Transverse colon (tissue), 4 donors: ENCODE measurements around the gene COTL1. TPM values are rescaled to one million over a fixed set of nuclear protein-coding genes. Genes with fewer than 3 reads are reported as not detected.

Experiments used
- DNase-seq: peaks from one replicate; pipeline ENCODE4 v3.0.0-alpha.2; 2019
- H3K27ac ChIP-seq, 4 donors: fragments of 200-600 bp; sonication (generic); 2 replicates each; pipeline ENCODE4 v1.5.1; 2016 to 2018; ENCODE audit warnings: inconsistent platforms in 4 of 4
- H3K27me3 ChIP-seq: fragments of 200-600 bp; sonication (generic); 2 replicates; pipeline ENCODE4 v1.5.1; 2017; ENCODE audit warnings: inconsistent platforms
- H3K36me3 ChIP-seq, 4 donors: fragments of 200-600 bp; sonication (generic); 2 replicates each; pipeline ENCODE4 v1.5.1; 2017 to 2019; ENCODE audit warnings: inconsistent platforms in 4 of 4
- H3K4me1 ChIP-seq, 4 donors: fragments of 200-600 bp; sonication (generic); 2 replicates each; pipeline ENCODE4 v1.5.1; 2017 to 2020; ENCODE audit warnings: inconsistent platforms in 4 of 4
- H3K4me3 ChIP-seq, 4 donors: fragments of 200-600 bp; sonication (generic); 1 replicate in 1 of 4; 2 replicates in 3 of 4; pipeline versions ENCODE4 v1.5.1 to v1.6.1; 2017 to 2019; ENCODE audit warnings: inconsistent platforms in 4 of 4
- H3K9me3 ChIP-seq, 2 donors: fragments of 200-600 bp; sonication (generic); 2 replicates each; pipeline ENCODE4 v1.5.1; 2017 to 2019; ENCODE audit warnings: inconsistent platforms in 2 of 2
- EP300 ChIP-seq: sonication (generic); formaldehyde crosslinking; IDR thresholded peaks from one replicate; pipeline ENCODE4 v1.6.1; 2017; ENCODE audit warnings: antibody characterized with exemption, low read depth
- POLR2A ChIP-seq: fragments of 450-650 bp; IDR thresholded peaks from one replicate; pipeline ENCODE4 v1.6.1; 2016; ENCODE audit warnings: antibody characterized with exemption, mild to moderate bottlenecking, moderate library complexity
- POLR2AphosphoS5 ChIP-seq, 3 donors: sonication (generic); formaldehyde crosslinking; IDR thresholded peaks; one replicate each; pipeline ENCODE4 v1.6.1; 2016; ENCODE audit warnings: antibody characterized with exemption in 3 of 3
- WGBS, 2 donors: methylation state at CpG; one replicate each; pipeline ENCODE4 v1.1.5; 2018; ENCODE audit warnings: low coverage in 1 of 2; 5-methylcytosine and 5-hydroxymethylcytosine counted together
- in situ Hi-C, 4 donors: fragments of 200-750 bp; cut with MboI; loops; one replicate each; pipeline versions ENCODE4 v1.15.0 to v1.15.1; 2017; ENCODE audit warnings: low sequenced_read_pairs in 3 of 4, low pct_ligation_motif_present in 1 of 4, low pct_unique_long_range_greater_than_20kb in 1 of 4
- intact Hi-C: fragments of 100-400 bp; cut with DNase I; formaldehyde crosslinking; loops from one replicate; pipeline ENCODE4 v1.15.1; 2023; ENCODE audit warnings: low total_unique reads
- total RNA-seq, 4 donors: library from RNA; depleted of rRNA; stranded (reverse); fragments of >200 nt; gene quantifications; one replicate each; pipeline ENCODE4 v1.1.0, GENCODE V29; 2016
- TF ChIP-seq, protein P1 (sequence below), 5 experiments: fragments of 200-600 bp in 3 of 5; fragments of 450-650 bp in 2 of 5; sonication (generic) in 3 of 5; IDR thresholded peaks; 1 replicate in 2 of 5; 2 replicates in 3 of 5; pipeline ENCODE4 v1.5.1; 2016 to 2017; ENCODE audit warnings: antibody characterized with exemption in 5 of 5, inconsistent platforms in 3 of 5, mild to moderate bottlenecking in 2 of 5, moderate library complexity in 1 of 5

COTL1 gene
- total RNA-seq, 4 donors from 2014 or later: 31.1 to 78.9 (median 47.9) TPM

DNA sequence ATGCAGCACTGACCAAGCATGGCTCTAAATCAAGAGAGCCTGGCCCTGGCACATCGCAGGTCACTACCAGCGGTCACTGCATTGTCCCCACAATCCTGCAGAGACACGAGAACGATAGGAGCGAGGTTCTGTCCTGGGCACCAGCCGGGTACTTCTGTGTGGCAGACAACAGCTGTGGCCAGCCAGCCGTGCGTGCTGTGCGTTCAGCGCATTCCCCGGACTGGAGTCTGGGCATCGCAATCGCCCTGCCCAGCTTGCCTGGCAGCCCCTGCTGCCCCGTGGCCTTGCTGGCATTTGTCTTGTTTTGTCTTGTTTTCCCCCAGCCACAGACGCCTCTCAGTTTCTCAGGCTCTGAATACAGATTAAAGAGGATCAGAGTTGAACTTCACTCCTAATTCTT is 33.9 kb downstream of the COTL1 start:
- no peaks in the 10 kb centered on the region for H3K9me3 ChIP-seq
- H3K36me3 ChIP-seq: no peaks in the 10 kb centered on the region
- H3K4me1 ChIP-seq: no peaks in the 10 kb centered on the region
- no peaks in the 10 kb centered on the region for H3K27me3 ChIP-seq
- intact Hi-C loops (no loop called here), in situ Hi-C loops (no loop called here)
- TF ChIP-seq EP300 (no peak), POLR2A (no peak), POLR2AphosphoS5 (IDR thresholded peaks at IDR 0.05) (no peak)
- TF ChIP-seq, protein P1, sequence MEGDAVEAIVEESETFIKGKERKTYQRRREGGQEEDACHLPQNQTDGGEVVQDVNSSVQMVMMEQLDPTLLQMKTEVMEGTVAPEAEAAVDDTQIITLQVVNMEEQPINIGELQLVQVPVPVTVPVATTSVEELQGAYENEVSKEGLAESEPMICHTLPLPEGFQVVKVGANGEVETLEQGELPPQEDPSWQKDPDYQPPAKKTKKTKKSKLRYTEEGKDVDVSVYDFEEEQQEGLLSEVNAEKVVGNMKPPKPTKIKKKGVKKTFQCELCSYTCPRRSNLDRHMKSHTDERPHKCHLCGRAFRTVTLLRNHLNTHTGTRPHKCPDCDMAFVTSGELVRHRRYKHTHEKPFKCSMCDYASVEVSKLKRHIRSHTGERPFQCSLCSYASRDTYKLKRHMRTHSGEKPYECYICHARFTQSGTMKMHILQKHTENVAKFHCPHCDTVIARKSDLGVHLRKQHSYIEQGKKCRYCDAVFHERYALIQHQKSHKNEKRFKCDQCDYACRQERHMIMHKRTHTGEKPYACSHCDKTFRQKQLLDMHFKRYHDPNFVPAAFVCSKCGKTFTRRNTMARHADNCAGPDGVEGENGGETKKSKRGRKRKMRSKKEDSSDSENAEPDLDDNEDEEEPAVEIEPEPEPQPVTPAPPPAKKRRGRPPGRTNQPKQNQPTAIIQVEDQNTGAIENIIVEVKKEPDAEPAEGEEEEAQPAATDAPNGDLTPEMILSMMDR (IDR thresholded peaks at IDR 0.05): no peak
- no peak overlapping the region for H3K4me3 ChIP-seq
- 88 to 100% methylated on average over 1 to 14 of the region's 15 CpGs for WGBS, 2 donors
- no peak for DNase-seq
- H3K27ac ChIP-seq: no peak overlapping the region

DNA sequence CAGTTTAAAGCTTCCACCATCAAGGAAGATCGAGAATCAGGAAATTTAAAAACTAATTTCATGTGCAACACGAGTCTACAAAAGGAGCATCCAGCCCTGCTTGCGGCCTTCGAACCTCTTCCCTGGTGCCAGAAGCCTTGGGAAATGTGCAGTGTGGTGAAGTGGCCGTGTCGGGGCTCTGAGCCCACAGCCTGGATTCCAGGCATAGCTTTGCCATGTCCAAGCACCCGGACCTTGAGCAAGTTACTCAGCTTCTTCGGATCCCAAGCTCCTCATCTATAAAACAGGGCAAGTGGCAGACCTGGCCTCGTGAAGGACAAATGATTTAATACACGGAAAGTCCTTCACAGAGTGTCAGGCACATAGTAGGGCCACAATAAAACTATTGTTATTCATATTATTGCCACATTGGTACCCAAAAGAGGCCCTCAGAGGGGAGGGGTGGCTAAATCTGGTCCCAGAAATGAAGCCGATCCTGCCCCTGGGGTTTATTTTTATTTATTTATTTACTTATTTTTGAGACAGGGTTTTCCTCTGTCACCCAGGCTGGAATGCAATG is 34.8 kb downstream of the COTL1 start:
- Histone ChIP-seq H3K36me3 (no peaks in the 10 kb centered on the region), H3K9me3 (no peaks in the 10 kb centered on the region), H3K27me3 (no peaks in the 10 kb centered on the region), H3K4me1 (no peaks in the 10 kb centered on the region), H3K27ac (no peak overlapping the region), H3K4me3 (no peak overlapping the region)
- intact Hi-C loops (no loop called here), in situ Hi-C loops (no loop called here)
- WGBS, 2 donors: 83 to 100% methylated on average over 1 to 11 of the region's 11 CpGs
- no peak for DNase-seq
- no peak for TF ChIP-seq POLR2AphosphoS5 (IDR thresholded peaks at IDR 0.05)
- TF ChIP-seq POLR2A: no peak
- TF ChIP-seq, protein P1 (IDR thresholded peaks at IDR 0.05): no peak
- TF ChIP-seq EP300: no peak

DNA sequence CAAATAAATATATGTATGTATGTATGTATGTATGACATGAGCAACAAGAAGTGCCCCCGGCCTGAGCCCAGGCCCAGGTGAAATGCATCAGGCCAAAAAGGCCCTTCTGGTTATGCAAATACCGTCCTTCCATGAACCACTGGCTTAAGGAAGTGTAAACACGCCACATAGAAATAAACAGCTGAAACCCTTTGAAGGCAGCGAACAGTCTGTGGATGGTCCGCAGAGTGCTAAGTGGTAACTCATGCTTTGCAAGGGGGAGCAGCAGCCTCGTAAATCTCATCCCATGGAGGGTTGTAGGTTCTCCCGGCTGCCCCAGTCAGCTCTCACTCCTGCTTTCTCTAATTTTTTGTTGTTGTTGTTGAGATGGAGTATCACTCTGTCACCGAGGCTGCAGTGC is 36.7 kb downstream of the COTL1 start:
- TF ChIP-seq POLR2AphosphoS5 (IDR thresholded peaks at IDR 0.05) (no peak), POLR2A (no peak), EP300 (no peak)
- TF ChIP-seq, protein P1 (IDR thresholded peaks at IDR 0.05): no peak
- Histone ChIP-seq H3K27me3 (no peaks in the 10 kb centered on the region), H3K27ac (no peak overlapping the region), H3K4me3 (no peak overlapping the region), H3K9me3 (no peaks in the 10 kb centered on the region), H3K36me3 (no peaks in the 10 kb centered on the region), H3K4me1 (no peaks in the 10 kb centered on the region)
- in situ Hi-C loops: no loop called here
- intact Hi-C loops: no loop called here
- WGBS, 2 donors: 72 to 77% methylated on average over 4 to 8 of the region's 8 CpGs
- no peak for DNase-seq

DNA sequence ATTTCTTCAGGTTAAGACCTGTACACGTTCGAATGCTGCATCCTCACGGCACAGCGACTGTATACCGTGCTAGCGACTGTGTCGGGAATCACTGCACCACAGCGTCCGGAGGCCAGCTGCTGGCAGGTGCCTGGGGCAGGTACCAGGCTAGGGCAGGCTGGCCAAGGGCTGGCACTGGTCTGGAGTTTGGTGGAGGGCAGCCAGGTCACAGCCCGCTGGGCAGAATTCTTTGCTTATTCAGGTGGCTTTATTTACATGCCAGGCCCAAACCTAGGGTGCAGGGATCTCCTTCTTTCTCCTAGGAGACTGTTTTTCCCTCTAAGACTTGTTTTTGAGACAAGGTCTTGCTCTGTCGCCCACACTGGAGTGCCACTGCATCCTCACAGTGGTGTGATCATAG is 37.9 kb downstream of the COTL1 start:
- whole genome bisulfite sequencing, 2 donors: 88 to 92% methylated on average over 1 to 11 of the region's 11 CpGs
- Histone ChIP-seq H3K4me1 (no peaks in the 10 kb centered on the region), H3K4me3 (no peak overlapping the region), H3K27ac (no peak overlapping the region), H3K27me3 (no peaks in the 10 kb centered on the region), H3K36me3 (no peaks in the 10 kb centered on the region), H3K9me3 (no peaks in the 10 kb centered on the region)
- DNase-seq: no peak
- intact Hi-C loops (no loop called here), in situ Hi-C loops (no loop called here)
- TF ChIP-seq POLR2AphosphoS5 (IDR thresholded peaks at IDR 0.05): no peak
- no peak for TF ChIP-seq EP300
- TF ChIP-seq, protein P1 (IDR thresholded peaks at IDR 0.05): no peak
